Stimulated activated effector memory CD8-positive, alpha-beta T cell treated with anti-CD3 and anti-CD28 coated beads, Interleukin-12 subunit alpha, Interleukin-12 subunit beta, amount 100 ng/mL, for 72 hours (primary cell): Measurements from ENCODE around the gene SLC25A24.
"Not testable (repeated sequence)": the region's sequence is repeated elsewhere in the genome, so short reads cannot be mapped to it uniquely, and the experiment has no call there.

Experiments used
- ATAC-seq: fragments of 150-1000 bp; cut with Tn5 transposase; 2 replicates; pipeline ENCODE4 v1.10.0; 2021
- DNase-seq, 2 donors: peaks; one replicate each; pipeline ENCODE4 v3.0.0; 2021 to 2022; ENCODE audit warnings: low spot score in 2 of 2
- H3K27ac Mint-ChIP-seq: one replicate; pipeline ENCODE4 v1.8.0; 2022; ENCODE audit warnings: mild to moderate bottlenecking, mixed read lengths
- H3K36me3 Mint-ChIP-seq: one replicate; pipeline ENCODE4 v1.8.0; 2022; ENCODE audit warnings: mild to moderate bottlenecking, mixed read lengths
- H3K4me1 Mint-ChIP-seq: one replicate; pipeline ENCODE4 v1.8.0; 2022; ENCODE audit warnings: mixed read lengths
- H3K4me3 Mint-ChIP-seq: one replicate; pipeline ENCODE4 v1.8.0; 2022; ENCODE audit warnings: mild to moderate bottlenecking, mixed read lengths
- H3K9me3 Mint-ChIP-seq: one replicate; pipeline ENCODE4 v1.8.0; 2022; ENCODE audit warnings: mixed read lengths

SLC25A24 gene

DNA sequence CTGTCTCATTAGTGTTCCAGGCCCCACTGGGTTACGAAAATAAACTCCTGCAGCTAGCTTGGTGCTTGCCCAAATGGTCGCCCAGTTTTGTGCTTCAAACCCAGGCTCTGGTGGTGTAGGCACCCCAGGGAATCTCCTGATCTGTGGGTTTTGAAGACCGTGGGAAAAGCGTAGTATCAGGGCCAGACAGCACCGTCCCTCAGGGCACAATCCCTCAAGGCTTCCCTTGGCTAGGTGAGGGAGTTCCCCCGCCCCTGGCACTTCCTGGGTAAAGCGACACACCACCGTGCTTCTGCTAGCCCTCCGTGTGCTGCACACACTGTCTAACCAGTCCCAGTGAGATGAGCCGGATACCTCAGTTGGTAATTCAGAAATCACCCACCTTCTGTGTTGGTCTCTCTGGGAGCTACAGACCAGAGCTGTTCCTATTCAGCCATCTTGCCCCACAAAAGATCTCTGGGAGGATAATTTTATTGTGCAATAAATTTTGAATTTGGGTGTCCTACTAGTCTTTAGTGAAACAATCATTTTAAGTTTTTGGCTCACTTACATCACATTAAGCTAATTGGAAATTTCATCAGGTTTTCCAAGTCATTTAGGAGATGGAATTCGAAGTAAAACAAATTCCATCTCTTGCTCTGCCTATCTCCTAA is 9.4 kb upstream of the SLC25A24 start:
- DNase-seq = no peak
- H3K27ac Mint-ChIP-seq = no peak overlapping the region
- H3K9me3 Mint-ChIP-seq = no peaks in the 10 kb centered on the region
- peaks cover 5% of the 10 kb centered on the region for H3K4me1 Mint-ChIP-seq
- no peaks in the 10 kb centered on the region for H3K36me3 Mint-ChIP-seq
- peak; percentile 54 for ATAC-seq
- no peak overlapping the region for H3K4me3 Mint-ChIP-seq

DNA sequence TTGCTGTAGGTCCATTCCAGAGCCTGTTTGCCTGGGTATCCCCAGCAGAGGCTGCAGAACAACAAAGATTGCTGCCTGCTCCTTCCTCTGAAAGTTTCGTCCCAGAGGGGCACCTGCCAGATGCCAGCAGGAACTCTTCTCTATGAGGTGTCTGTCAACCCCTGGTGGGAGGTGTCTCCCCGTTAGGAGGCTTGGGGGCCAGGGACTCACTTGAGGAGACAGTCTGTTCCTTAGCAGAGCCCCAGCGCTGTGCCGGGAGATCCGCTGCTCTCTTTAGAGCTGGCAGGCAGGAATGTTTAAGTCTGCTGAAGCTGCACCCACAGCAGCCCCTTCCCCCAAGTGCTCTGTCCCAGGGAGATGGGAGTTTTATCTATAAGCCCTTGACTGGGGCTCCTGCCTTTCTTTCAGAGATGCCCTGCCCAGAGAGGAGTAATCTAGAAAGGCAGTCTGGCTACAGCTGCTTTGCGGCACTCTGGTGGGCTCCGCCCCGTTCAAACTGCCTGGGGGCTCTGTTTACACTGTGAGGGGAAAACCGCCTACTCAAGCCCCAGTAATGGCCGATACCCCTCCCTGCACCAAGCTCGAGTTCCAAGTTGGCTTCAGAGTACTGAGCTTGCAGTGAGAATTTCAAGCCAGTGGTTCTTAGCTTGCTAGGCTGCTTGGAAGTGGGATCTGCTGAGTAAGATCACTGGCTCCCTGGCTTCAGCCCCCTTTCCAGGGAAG is 8.7 kb upstream of the SLC25A24 start:
- DNase-seq (no peak), ATAC-seq (no peak)
- Mint-ChIP-seq H3K4me3 (no peak overlapping the region), H3K4me1 (peaks cover 5% of the 10 kb centered on the region), H3K27ac (no peak overlapping the region), H3K9me3 (no peaks in the 10 kb centered on the region), H3K36me3 (no peaks in the 10 kb centered on the region)

GRCh38 chr1:108203582-108203981 is 3.4 kb upstream of the SLC25A24 start:
- not testable (repeated sequence) for H3K4me3 Mint-ChIP-seq, H3K9me3 Mint-ChIP-seq, ATAC-seq, H3K27ac Mint-ChIP-seq, H3K36me3 Mint-ChIP-seq, DNase-seq, H3K4me1 Mint-ChIP-seq

GRCh38 chr1:108201687-108202086 is 1.5 kb upstream of the SLC25A24 start:
- H3K4me3 Mint-ChIP-seq = peak overlapping the region; percentile 86
- no peak for DNase-seq
- no peak overlapping the region for H3K27ac Mint-ChIP-seq
- H3K9me3 Mint-ChIP-seq = no peaks in the 10 kb centered on the region
- no peaks in the 10 kb centered on the region for H3K36me3 Mint-ChIP-seq
- ATAC-seq = no peak
- H3K4me1 Mint-ChIP-seq = peaks cover 19% of the 10 kb centered on the region

GRCh38 chr1:108200687-108201051 is 526 bp upstream of the SLC25A24 start:
- H3K4me3 Mint-ChIP-seq = peak overlapping the region; percentile 86
- DNase-seq = no peak
- H3K4me1 Mint-ChIP-seq = peaks cover 23% of the 10 kb centered on the region
- ATAC-seq = peak; percentile 72
- H3K36me3 Mint-ChIP-seq = no peaks in the 10 kb centered on the region
- no peaks in the 10 kb centered on the region for H3K9me3 Mint-ChIP-seq
- peak overlapping the region; percentile 88 for H3K27ac Mint-ChIP-seq

- Mint-ChIP-seq H3K27ac (peak overlapping the region; percentile 88), H3K4me1 (peaks cover 23% of the 10 kb centered on the region), H3K4me3 (peak overlapping the region; percentile 86), H3K9me3 (no peaks in the 10 kb centered on the region), H3K36me3 (peaks cover 8% of the 10 kb centered on the region)
- no peak for DNase-seq
- ATAC-seq = no peak
Measured at GRCh38 chr1:108199201-108199691, 897 bp downstream of the SLC25A24 start.

GRCh38 chr1:108194051-108194450 is 6.1 kb downstream of the SLC25A24 start:
- no peak for DNase-seq
- peaks cover 23% of the 10 kb centered on the region for H3K4me1 Mint-ChIP-seq
- ATAC-seq = no peak
- no peak overlapping the region for H3K4me3 Mint-ChIP-seq
- H3K27ac Mint-ChIP-seq = no peak overlapping the region
- peaks cover 8% of the 10 kb centered on the region for H3K36me3 Mint-ChIP-seq
- H3K9me3 Mint-ChIP-seq = peaks cover 4% of the 10 kb centered on the region

- ATAC-seq = no peak
- no peak for DNase-seq
- no peak overlapping the region for H3K4me3 Mint-ChIP-seq
- peaks cover 4% of the 10 kb centered on the region for H3K9me3 Mint-ChIP-seq
- H3K27ac Mint-ChIP-seq = no peak overlapping the region
- H3K36me3 Mint-ChIP-seq = peaks cover 8% of the 10 kb centered on the region
- peaks cover 23% of the 10 kb centered on the region for H3K4me1 Mint-ChIP-seq
Measured at GRCh38 chr1:108193333-108193732, 6.8 kb downstream of the SLC25A24 start.

GRCh38 chr1:108192581-108192980 is 7.6 kb downstream of the SLC25A24 start:
- ATAC-seq = no peak
- H3K4me3 Mint-ChIP-seq = no peak overlapping the region
- H3K4me1 Mint-ChIP-seq = peaks cover 22% of the 10 kb centered on the region
- no peak for DNase-seq
- peaks cover 6% of the 10 kb centered on the region for H3K9me3 Mint-ChIP-seq
- no peak overlapping the region for H3K27ac Mint-ChIP-seq
- H3K36me3 Mint-ChIP-seq = peaks cover 8% of the 10 kb centered on the region

GRCh38 chr1:108190686-108191416 is 9.3 kb downstream of the SLC25A24 start:
- no peak for ATAC-seq
- DNase-seq = no peak
- Mint-ChIP-seq H3K36me3 (peaks cover 13% of the 10 kb centered on the region), H3K4me1 (peaks cover 18% of the 10 kb centered on the region), H3K27ac (no peak overlapping the region), H3K4me3 (no peak overlapping the region), H3K9me3 (peaks cover 6% of the 10 kb centered on the region)

DNA sequence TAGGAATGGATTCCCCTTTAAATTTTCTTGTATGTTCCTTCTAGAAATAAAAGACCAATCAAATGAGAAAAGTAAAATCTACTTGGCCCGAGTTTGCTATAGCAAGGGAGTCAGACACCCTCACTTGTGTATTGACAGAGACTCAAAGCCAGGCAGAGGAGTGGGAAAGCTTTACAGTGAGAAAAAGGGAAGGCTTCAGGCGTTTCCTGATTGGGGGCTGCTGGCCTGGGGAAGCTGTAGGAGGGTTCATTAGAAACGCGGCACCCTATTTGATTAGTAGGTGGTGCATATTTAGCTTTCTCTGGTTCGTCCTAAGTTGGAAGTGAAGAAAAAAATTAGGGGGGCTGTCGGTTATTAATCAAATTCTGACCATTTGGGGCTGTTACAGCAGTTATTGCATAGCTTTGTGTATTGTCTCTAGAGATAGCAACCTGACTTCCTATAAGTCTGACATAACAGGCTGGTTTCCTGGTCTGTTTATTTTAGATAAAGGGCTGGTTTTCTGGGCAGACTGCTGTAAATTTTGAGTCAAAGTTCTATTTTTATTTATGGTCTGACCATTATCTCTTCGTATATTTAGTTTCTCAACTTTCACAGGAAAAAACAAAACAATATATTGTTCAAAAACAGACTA is 10.0 kb downstream of the SLC25A24 start:
- peaks cover 18% of the 10 kb centered on the region for H3K4me1 Mint-ChIP-seq
- H3K27ac Mint-ChIP-seq = no peak overlapping the region
- no peak overlapping the region for H3K4me3 Mint-ChIP-seq
- H3K36me3 Mint-ChIP-seq = peaks cover 16% of the 10 kb centered on the region
- DNase-seq = no peak
- no peak for ATAC-seq
- H3K9me3 Mint-ChIP-seq = peaks cover 6% of the 10 kb centered on the region

GRCh38 chr1:108188801-108189200 is 11.3 kb downstream of the SLC25A24 start:
- H3K4me1 Mint-ChIP-seq = peaks cover 18% of the 10 kb centered on the region
- H3K4me3 Mint-ChIP-seq = no peak overlapping the region
- DNase-seq (no peak), ATAC-seq (peak; percentile 64)
- H3K9me3 Mint-ChIP-seq = peaks cover 6% of the 10 kb centered on the region
- no peak overlapping the region for H3K27ac Mint-ChIP-seq
- H3K36me3 Mint-ChIP-seq = peaks cover 16% of the 10 kb centered on the region

DNA sequence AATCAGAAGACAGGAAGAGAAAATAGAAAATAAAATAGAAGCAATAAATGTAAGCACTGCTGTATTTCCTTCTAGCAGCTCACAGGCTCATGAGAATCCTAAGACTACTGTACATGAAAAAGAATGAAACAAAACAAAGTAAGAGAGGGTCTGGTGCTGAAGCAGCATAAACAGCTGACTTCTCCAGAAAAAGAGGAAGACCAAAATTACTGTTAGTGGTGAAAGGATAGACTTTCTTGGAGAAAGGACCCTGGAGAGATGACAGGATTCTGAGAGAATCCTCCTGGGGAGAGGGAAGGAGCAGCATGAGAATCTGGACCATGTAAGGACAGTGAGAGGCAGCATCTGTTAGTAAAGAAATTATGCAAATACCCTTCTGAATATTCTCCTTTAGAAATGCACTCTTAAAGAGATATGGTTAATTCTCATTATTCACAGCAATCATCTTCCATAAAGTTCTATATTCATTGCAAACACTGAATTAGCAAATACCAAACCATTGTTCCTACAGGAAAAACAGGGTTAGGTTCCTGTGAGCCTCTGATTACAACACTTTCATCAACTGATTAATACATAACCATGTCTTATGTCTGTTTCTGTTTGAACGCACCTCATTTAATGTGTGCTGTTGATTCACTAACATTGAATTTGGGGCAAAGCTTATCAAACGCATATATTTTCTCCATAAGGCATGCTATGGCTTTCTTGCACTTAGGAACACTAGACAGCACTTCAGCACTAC is 17.0 kb downstream of the SLC25A24 start:
- DNase-seq = no peak
- peaks cover 15% of the 10 kb centered on the region for H3K4me1 Mint-ChIP-seq
- H3K27ac Mint-ChIP-seq = no peak overlapping the region
- peaks cover 35% of the 10 kb centered on the region for H3K36me3 Mint-ChIP-seq
- H3K9me3 Mint-ChIP-seq = peaks cover 2% of the 10 kb centered on the region
- H3K4me3 Mint-ChIP-seq = no peak overlapping the region
- no peak for ATAC-seq

DNA sequence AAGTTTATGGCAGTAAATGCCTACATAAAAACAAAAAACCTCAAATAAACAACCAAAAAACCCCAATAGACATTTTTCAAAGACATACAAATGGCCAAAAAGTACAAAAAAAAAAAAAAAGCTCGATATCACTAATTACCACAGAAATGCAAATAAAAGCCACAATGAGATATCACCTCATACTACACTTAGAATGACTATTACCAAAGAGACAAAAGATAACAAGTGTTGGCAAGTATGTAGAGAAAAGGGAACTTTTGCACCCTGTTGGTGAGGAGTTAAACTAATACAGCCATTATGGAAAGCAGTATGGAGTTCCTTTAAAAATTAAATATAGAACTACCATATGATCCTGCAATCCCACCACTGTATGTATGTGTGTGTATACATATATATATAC is 21.1 kb downstream of the SLC25A24 start:
- no peak for DNase-seq
- Mint-ChIP-seq H3K4me3 (no peak overlapping the region), H3K4me1 (peaks cover 30% of the 10 kb centered on the region), H3K9me3 (no peaks in the 10 kb centered on the region), H3K36me3 (peaks cover 42% of the 10 kb centered on the region), H3K27ac (no peak overlapping the region)
- no peak for ATAC-seq

GRCh38 chr1:108162409-108162808 is 37.7 kb downstream of the SLC25A24 start:
- not testable (repeated sequence) for ATAC-seq, H3K4me1 Mint-ChIP-seq, H3K4me3 Mint-ChIP-seq, DNase-seq, H3K27ac Mint-ChIP-seq, H3K9me3 Mint-ChIP-seq
- H3K36me3 Mint-ChIP-seq = peaks cover 13% of the 10 kb centered on the region
